IPS-15b (cell line): Measurements from ENCODE around the gene HPS6.
"Not testable (repeated sequence)": the region's sequence is repeated elsewhere in the genome, so short reads cannot be mapped to it uniquely, and the experiment has no call there.

Source experiments
- H3K27me3 ChIP-seq: one replicate; pipeline ENCODE4 v1.6.1; 2013; ENCODE audit warnings: low read length; ENCODE audit not compliant: control insufficient read depth, insufficient read depth
- H3K36me3 ChIP-seq: one replicate; pipeline ENCODE4 v1.6.1; 2013; ENCODE audit warnings: low read length; ENCODE audit not compliant: control insufficient read depth, insufficient read depth
- H3K4me1 ChIP-seq: one replicate; pipeline ENCODE4 v1.6.1; 2013; ENCODE audit warnings: mild to moderate bottlenecking, low read length; ENCODE audit not compliant: control insufficient read depth, insufficient read depth
- H3K4me3 ChIP-seq: one replicate; pipeline ENCODE4 v1.5.1; 2013; ENCODE audit warnings: low read depth, low read length
- H3K9ac ChIP-seq: one replicate; pipeline ENCODE4 v1.6.1; 2013; ENCODE audit warnings: low read depth, mild to moderate bottlenecking, low read length
- H3K9me3 ChIP-seq: one replicate; pipeline ENCODE4 v1.6.1; 2013; ENCODE audit warnings: mild to moderate bottlenecking, low read length; ENCODE audit not compliant: control insufficient read depth, insufficient read depth

Gene HPS6

DNA sequence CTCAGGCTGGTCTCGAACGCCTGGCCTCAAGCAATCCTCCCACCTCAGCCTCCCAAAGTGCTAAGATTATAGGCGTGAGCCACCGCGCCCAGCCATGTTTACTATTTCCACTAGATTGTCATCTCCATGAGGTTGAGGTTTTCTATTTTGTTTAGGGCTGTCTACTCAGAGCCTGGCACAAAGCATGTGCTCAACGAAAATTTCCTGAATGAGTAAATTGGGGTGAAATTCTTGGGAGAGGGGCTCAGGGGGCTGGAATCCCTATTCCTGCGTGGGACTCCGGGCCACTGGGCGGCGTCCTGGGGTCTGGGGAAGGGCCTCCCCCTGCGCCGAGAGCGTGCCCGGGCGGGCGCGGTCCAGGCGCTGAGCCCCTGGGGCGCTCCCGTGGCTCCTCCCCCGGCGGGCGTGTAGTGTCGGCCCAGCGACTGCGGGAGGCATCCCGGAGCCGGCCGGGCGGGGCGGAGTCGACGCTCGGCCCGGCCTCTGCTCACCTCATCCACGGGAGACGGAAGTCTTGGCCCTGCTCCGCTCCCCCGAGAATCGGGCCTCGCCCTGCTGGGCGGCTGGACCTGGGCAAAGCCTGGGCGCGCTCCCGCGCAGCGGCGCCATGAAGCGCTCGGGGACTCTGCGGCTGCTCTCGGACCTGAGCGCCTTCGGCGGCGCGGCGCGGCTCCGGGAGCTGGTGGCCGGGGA, at the start of gene HPS6:
HPS6 (plus strand) TSS at position 482 of the 693 bp plus-strand sequence; CDS start at position 608, 126 bp downstream.
- H3K36me3 ChIP-seq: no peaks in the 10 kb centered on the region
- H3K9ac ChIP-seq: peak within 1 kb of the TSS; percentile 70
- peaks cover 6% of the 10 kb centered on the region for H3K27me3 ChIP-seq
- H3K4me1 ChIP-seq: peaks cover 4% of the 10 kb centered on the region
- H3K9me3 ChIP-seq: no peaks in the 10 kb centered on the region
- peak within 1 kb of the TSS; percentile 76 for H3K4me3 ChIP-seq

DNA sequence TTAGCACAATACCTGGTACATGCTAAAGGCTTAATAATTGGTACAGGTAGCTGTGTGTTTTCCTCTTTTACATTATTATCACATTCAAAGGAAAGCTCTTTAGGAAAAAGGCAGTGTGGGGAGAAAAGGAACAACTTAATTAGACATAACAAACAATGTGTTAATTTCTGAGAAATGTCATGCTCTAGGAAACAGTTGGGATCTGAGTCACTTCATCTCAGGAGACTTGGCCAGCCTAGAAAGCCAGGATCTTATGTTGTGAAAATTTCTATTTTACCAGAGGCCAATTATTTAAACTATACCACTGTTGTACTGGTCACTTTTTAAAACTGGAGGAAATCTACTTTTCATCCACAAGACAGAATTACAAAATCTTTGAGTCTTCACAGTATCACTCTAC, 48.7 kb upstream of the HPS6 start:
- no peaks in the 10 kb centered on the region for H3K4me1 ChIP-seq
- no peaks in the 10 kb centered on the region for H3K27me3 ChIP-seq
- no peaks in the 10 kb centered on the region for H3K36me3 ChIP-seq
- no peak overlapping the region for H3K4me3 ChIP-seq
- no peak overlapping the region for H3K9ac ChIP-seq
- H3K9me3 ChIP-seq: no peaks in the 10 kb centered on the region

DNA sequence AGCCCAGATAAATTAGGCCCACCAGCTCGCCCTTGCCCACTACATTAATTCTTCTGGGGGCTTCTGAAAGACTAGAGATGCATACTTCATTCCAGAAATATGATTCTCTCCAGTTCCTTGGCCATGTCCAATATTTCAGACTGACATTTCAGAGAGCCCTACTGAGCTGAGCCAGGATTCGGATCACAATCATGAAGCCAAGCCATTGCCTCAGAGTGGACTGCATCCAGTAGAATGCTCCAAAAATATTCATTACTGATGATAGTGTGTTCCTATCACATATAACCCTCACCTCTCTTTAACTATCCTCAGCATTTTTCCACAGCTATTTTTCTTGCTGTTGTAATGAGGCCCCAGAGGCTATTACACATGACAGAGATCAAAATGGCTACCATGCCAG, 47.9 kb upstream of the HPS6 start:
- Histone ChIP-seq H3K4me3 (no peak overlapping the region), H3K36me3 (no peaks in the 10 kb centered on the region), H3K9ac (no peak overlapping the region), H3K4me1 (no peaks in the 10 kb centered on the region), H3K27me3 (no peaks in the 10 kb centered on the region), H3K9me3 (no peaks in the 10 kb centered on the region)

DNA sequence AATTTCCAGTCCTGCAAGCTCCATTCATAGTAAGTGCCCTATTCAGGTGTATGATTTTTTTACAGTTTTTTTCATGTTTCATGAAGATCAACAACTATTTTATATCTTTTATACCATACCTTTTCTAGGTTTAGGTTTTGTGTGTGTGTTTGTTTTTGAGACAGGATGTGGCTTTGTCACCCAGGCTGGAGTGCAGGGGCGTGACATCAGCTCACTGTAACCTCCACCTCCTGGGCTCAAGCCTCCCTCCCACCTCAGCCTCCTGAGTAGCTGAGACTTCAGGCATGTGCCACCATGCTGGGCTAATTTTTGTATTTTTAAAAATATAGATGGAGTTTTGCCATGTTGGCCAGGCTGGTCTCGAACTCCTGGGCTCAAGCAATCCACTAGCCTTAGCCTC, 44.2 kb upstream of the HPS6 start:
- H3K4me3 ChIP-seq: no peak overlapping the region
- peaks cover 4% of the 10 kb centered on the region for H3K36me3 ChIP-seq
- no peak overlapping the region for H3K9ac ChIP-seq
- H3K27me3 ChIP-seq: no peaks in the 10 kb centered on the region
- no peaks in the 10 kb centered on the region for H3K4me1 ChIP-seq
- no peaks in the 10 kb centered on the region for H3K9me3 ChIP-seq

- Histone ChIP-seq H3K36me3 (peaks cover 8% of the 10 kb centered on the region), H3K9me3 (no peaks in the 10 kb centered on the region)
These were observed 40.4 kb upstream of the HPS6 start for GRCh38 chr10:102024799-102025198.

GRCh38 chr10:102027261-102027660, 37.9 kb upstream of the HPS6 start:
- H3K4me3 ChIP-seq: no peak overlapping the region
- peaks cover 8% of the 10 kb centered on the region for H3K36me3 ChIP-seq
- H3K4me1 ChIP-seq: no peaks in the 10 kb centered on the region
- H3K9me3 ChIP-seq: no peaks in the 10 kb centered on the region
- H3K27me3 ChIP-seq: no peaks in the 10 kb centered on the region
- no peak overlapping the region for H3K9ac ChIP-seq

More at GRCh38 chr10:102024799-102025198, 40.4 kb upstream of the HPS6 start:
- Histone ChIP-seq H3K27me3 (no peaks in the 10 kb centered on the region), H3K9ac (no peak overlapping the region), H3K4me3 (no peak overlapping the region), H3K4me1 (no peaks in the 10 kb centered on the region)

DNA sequence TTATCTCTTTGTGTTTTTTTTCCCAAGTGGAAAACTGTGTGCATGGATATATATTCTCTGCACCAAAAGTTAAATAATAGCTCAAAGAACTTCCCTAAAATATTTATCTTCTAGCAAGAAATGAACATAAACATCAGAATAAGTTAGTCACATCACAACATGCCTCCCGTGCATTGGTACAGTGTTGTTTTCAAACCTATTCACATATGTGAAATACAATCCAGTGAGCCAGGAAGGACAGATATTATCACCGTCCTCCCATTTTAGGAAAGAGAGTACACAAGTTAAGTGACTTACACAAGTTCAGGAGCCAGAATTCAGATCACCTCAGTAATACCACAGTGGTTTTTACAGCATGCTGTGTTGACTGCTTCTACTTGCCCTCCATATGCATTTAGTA, 31.4 kb upstream of the HPS6 start:
- H3K9ac ChIP-seq: no peak overlapping the region
- H3K36me3 ChIP-seq: peaks cover 13% of the 10 kb centered on the region
- H3K27me3 ChIP-seq: no peaks in the 10 kb centered on the region
- no peaks in the 10 kb centered on the region for H3K4me1 ChIP-seq
- H3K4me3 ChIP-seq: no peak overlapping the region
- H3K9me3 ChIP-seq: no peaks in the 10 kb centered on the region

DNA sequence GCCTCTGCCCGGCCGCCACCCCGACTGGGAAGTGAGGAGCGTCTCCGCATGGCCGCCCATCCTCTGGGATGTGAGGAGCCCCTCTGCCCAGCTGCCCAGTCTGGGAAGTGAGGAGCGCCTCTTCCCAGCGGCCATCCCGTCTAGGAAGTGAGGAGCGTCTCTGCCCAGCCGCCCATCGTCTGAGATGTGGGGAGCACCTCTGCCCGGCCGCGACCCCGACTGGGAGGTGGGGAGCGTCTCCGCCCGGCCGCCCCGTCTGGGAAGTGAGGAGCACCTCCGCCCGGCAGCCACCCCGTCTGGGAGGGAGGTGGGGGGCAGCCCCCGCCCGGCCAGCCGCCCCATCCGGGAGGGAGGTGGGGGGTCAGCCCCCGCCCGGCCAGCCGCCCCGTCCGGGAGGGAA, 29.3 kb upstream of the HPS6 start:
- not testable (repeated sequence) for H3K27me3 ChIP-seq, H3K4me3 ChIP-seq, H3K4me1 ChIP-seq, H3K9me3 ChIP-seq, H3K36me3 ChIP-seq, H3K9ac ChIP-seq

DNA sequence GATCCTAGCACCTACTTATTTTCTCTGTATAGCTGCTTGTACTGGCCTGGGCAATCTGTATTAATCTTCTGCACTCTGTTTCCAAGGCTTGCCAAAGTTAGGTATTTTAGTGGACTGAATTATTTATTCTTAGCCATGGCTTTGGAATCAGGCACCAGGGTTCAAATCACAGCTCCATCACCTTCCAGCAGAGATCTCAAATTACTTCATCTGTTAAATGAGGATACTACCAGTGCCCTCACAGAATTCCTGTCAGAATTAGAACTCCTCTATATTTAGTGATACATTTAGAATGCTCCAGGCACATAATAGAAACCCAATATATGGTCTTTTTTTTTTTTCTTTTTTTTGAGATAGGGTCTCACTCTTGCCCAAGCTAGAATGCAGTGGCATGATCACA, 26.7 kb upstream of the HPS6 start:
- Histone ChIP-seq H3K4me1 (no peaks in the 10 kb centered on the region), H3K9ac (no peak overlapping the region), H3K27me3 (no peaks in the 10 kb centered on the region), H3K4me3 (no peak overlapping the region), H3K36me3 (peaks cover 9% of the 10 kb centered on the region), H3K9me3 (no peaks in the 10 kb centered on the region)

DNA sequence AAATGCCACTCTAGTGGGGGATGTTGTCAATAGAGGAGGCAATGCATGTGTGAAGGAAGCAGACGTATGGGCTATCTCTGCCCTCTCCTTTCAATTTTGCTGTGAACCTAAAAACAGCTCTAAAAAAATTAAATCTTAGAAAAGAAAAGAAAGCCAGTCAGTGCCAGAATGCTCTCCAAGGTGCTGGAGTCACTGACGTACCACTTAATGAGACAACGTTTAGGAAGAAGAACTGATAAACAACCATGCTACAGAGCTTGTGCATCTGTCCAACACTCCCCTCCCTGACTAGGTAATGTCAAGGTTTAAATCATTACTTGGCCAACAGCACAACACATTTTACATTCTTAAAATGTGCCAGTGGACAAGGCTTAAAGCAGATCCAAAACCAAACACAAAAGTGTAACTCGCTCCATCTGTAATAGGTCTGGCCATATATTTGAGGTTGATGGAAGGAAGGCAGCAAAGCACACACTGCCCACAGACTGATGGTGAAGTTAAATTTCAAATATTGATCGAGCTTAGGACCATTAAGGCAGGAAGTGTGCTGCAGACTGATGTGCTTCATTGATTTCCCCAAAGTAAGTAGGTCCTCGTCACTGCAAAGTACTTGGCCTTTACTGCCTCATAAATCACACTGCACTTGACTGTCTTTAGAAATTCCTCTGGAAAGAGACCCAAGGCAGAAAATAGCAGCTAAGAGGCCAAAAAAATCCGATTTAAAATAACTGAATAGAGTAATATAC, 24.7 kb upstream of the HPS6 start:
- Histone ChIP-seq H3K36me3 (peaks cover 7% of the 10 kb centered on the region), H3K4me3 (no peak overlapping the region), H3K4me1 (no peaks in the 10 kb centered on the region), H3K9me3 (no peaks in the 10 kb centered on the region), H3K9ac (no peak overlapping the region), H3K27me3 (no peaks in the 10 kb centered on the region)

- Histone ChIP-seq H3K36me3 (no peaks in the 10 kb centered on the region), H3K4me3 (no peak overlapping the region), H3K9me3 (no peaks in the 10 kb centered on the region), H3K4me1 (no peaks in the 10 kb centered on the region), H3K27me3 (no peaks in the 10 kb centered on the region), H3K9ac (no peak overlapping the region)
These were observed 19.9 kb upstream of the HPS6 start for GRCh38 chr10:102045292-102045691.

DNA sequence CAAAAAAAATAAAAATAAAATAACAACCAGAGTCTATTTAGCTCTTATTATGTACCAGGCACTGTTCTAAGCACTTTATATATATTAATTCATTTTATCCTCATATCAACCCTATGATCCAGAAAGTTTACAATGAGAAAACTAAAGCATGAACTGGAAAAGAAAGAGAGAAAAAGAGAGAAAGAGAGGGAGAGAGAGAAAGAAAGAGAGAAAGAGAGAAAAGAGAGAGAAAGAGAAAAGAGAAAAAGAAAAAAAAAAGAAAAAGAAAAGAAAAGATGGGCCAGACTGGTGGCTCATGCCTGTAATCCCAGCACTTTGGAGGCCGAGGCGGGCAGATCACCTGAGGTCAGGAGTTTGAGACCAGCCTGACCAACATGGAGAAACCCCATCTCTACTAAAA, 19.1 kb upstream of the HPS6 start:
- Histone ChIP-seq H3K9me3 (no peaks in the 10 kb centered on the region), H3K4me3 (no peak overlapping the region), H3K9ac (no peak overlapping the region), H3K36me3 (no peaks in the 10 kb centered on the region), H3K27me3 (no peaks in the 10 kb centered on the region), H3K4me1 (no peaks in the 10 kb centered on the region)
